Left lung (tissue), 10 donors: ENCODE results near the gene ANXA6. TPM values are rescaled to one million over a fixed set of nuclear protein-coding genes. Genes with fewer than 3 reads are reported as not detected.

Experiments
- ATAC-seq: fragments of 200-7000 bp; cut with Tn5 transposase; one replicate; pipeline ENCODE4 v1.9.1; 2020; ENCODE audit warnings: moderate library complexity
- DNase-seq, 4 donors: peaks; one replicate each; pipeline ENCODE4 v3.0.0-alpha.2; 2013 to 2020
- H3K27ac ChIP-seq, 2 donors: fragments of 200-600 bp; sonication (generic) in 1 of 2; one replicate each; pipeline versions ENCODE4 v1.5.0 to v1.8.0; 2020 to 2021
- H3K27me3 ChIP-seq, 2 donors: fragments of 200-600 bp; sonication (generic) in 1 of 2; one replicate each; pipeline versions ENCODE4 v1.5.0 to v1.8.0; 2020 to 2021
- H3K36me3 ChIP-seq, 2 donors: fragments of 200-600 bp; sonication (generic) in 1 of 2; one replicate each; pipeline versions ENCODE4 v1.5.0 to v1.8.0; 2020 to 2021
- H3K4me1 ChIP-seq, 2 donors: fragments of 200-600 bp; one replicate each; pipeline ENCODE4 v1.8.0; 2021
- H3K4me3 ChIP-seq, 2 donors: fragments of 200-600 bp; sonication (generic) in 1 of 2; one replicate each; pipeline versions ENCODE4 v1.5.0 to v1.8.0; 2020 to 2021; ENCODE audit warnings: mild to moderate bottlenecking in 1 of 2
- H3K9me3 ChIP-seq, 2 donors: fragments of 200-600 bp; sonication (generic) in 1 of 2; one replicate each; pipeline versions ENCODE4 v1.5.0 to v1.8.0; 2020 to 2021
- CTCF ChIP-seq, 2 donors: fragments of 200-600 bp; sonication (generic) in 1 of 2; IDR thresholded peaks; one replicate each; pipeline versions ENCODE4 v1.5.0 to v1.8.0; 2021; ENCODE audit warnings: antibody characterized with exemption in 2 of 2
- intact Hi-C, 2 donors: fragments of 100-400 bp; cut with DNase I; formaldehyde crosslinking; loops; one replicate each; pipeline versions ENCODE4 v1.11.2 to v1.14.2; 2022
- polyA plus RNA-seq, 6 donors: library from polyadenylated mRNA; unstranded; fragments of 120-200 nt; gene quantifications; one replicate each; pipeline ENCODE4 v1.2.1, GENCODE V29; 2013; ENCODE audit not compliant: insufficient read length in 6 of 6
- total RNA-seq, 2 donors: library from RNA; stranded (reverse); fragmentation: NEBNext Ultra II Directional; extraction: Animal tissue kit (Norgen Biotek cat#: 25700); gene quantifications; one replicate each; pipeline ENCODE4 v1.2.1, GENCODE V29; 2021
- donor health status: DM: no; HTN: yes; CAD: no.
- donor health status: DM: no; HTN: no; CAD: no.

Gene ANXA6
- total and polyA plus RNA-seq, 8 donors = 188 to 303 (median 291) TPM

- H3K9me3 ChIP-seq = no peaks in the 10 kb centered on the region
- H3K27me3 ChIP-seq = no peaks in the 10 kb centered on the region
- H3K4me3 ChIP-seq = no peak overlapping the region
- no peak for DNase-seq
- H3K27ac ChIP-seq = no peak overlapping the region
- no peak for ATAC-seq
- peaks cover 0 to 88% of the 10 kb centered on the region in 2 donors for H3K36me3 ChIP-seq
- peaks cover 0 to 21% of the 10 kb centered on the region in 2 donors for H3K4me1 ChIP-seq
- no peak for TF ChIP-seq CTCF (IDR thresholded peaks at IDR 0.05)
- intact Hi-C loops = no loop called here
Measured at GRCh38 chr5:151121095-151121494, 36.5 kb downstream of the ANXA6 start.

GRCh38 chr5:151118913-151119575, 38.5 kb downstream of the ANXA6 start:
- intact Hi-C loops = loop anchor here in 1 of 2 donors (10.0 kb wide), 1 partner anchor 64 kb away; no protein-coding TSS in a partner anchor
- H3K4me3 ChIP-seq = no peak overlapping the region
- no peak overlapping the region for H3K27ac ChIP-seq
- H3K36me3 ChIP-seq = peaks cover 0 to 80% of the 10 kb centered on the region in 2 donors
- DNase-seq = no peak
- no peak for TF ChIP-seq CTCF (IDR thresholded peaks at IDR 0.05)
- no peaks in the 10 kb centered on the region for H3K27me3 ChIP-seq
- ATAC-seq = no peak
- H3K9me3 ChIP-seq = no peaks in the 10 kb centered on the region
- peaks cover 0 to 21% of the 10 kb centered on the region in 2 donors for H3K4me1 ChIP-seq

GRCh38 chr5:151115272-151115905, 42.2 kb downstream of the ANXA6 start:
- no peak overlapping the region for H3K27ac ChIP-seq
- ATAC-seq (peak; percentile 96), DNase-seq (peak; percentile 46 to 93 (median 72))
- peaks cover 0 to 17% of the 10 kb centered on the region in 2 donors for H3K4me1 ChIP-seq
- TF ChIP-seq CTCF (IDR thresholded peaks at IDR 0.05) = peak; percentile 86 to 92
- peaks cover 0 to 73% of the 10 kb centered on the region in 2 donors for H3K36me3 ChIP-seq
- intact Hi-C loops = loop anchor here (2.0 to 10.0 kb wide), 2 partner anchors 61 to 65 kb away; no protein-coding TSS in a partner anchor
- H3K9me3 ChIP-seq = no peaks in the 10 kb centered on the region
- no peak overlapping the region for H3K4me3 ChIP-seq
- H3K27me3 ChIP-seq = no peaks in the 10 kb centered on the region

GRCh38 chr5:151113651-151114050, 43.9 kb downstream of the ANXA6 start:
- H3K27ac ChIP-seq = no peak overlapping the region
- no peak for TF ChIP-seq CTCF (IDR thresholded peaks at IDR 0.05)
- intact Hi-C loops = loop anchor here (2.0 to 10.0 kb wide), 3 partner anchors 59 to 111 kb away; no protein-coding TSS in a partner anchor

GRCh38 chr5:151110992-151111391, 46.6 kb downstream of the ANXA6 start:
- intact Hi-C loops = loop anchor here (5.0 to 10.0 kb wide), 2 partner anchors 56 to 109 kb away; no protein-coding TSS in a partner anchor

More at GRCh38 chr5:151113651-151114050, 43.9 kb downstream of the ANXA6 start:
- no peak for DNase-seq
- peaks cover 0 to 22% of the 10 kb centered on the region in 2 donors for H3K4me1 ChIP-seq
- no peaks in the 10 kb centered on the region for H3K9me3 ChIP-seq
- H3K36me3 ChIP-seq = peaks cover 0 to 73% of the 10 kb centered on the region in 2 donors
- no peaks in the 10 kb centered on the region for H3K27me3 ChIP-seq
- H3K4me3 ChIP-seq = no peak overlapping the region
- ATAC-seq = no peak

More at GRCh38 chr5:151110992-151111391, 46.6 kb downstream of the ANXA6 start:
- no peak for TF ChIP-seq CTCF (IDR thresholded peaks at IDR 0.05)
- peaks cover 0 to 70% of the 10 kb centered on the region in 2 donors for H3K36me3 ChIP-seq
- H3K27ac ChIP-seq = no peak overlapping the region
- DNase-seq = no peak
- no peaks in the 10 kb centered on the region for H3K9me3 ChIP-seq
- H3K4me1 ChIP-seq = peaks cover 0 to 30% of the 10 kb centered on the region in 2 donors
- no peaks in the 10 kb centered on the region for H3K27me3 ChIP-seq
- H3K4me3 ChIP-seq = no peak overlapping the region
- no peak for ATAC-seq
